C4-2B (cell line): ENCODE data around the gene ANKRD63.

Source experiments
- H3K27ac ChIP-seq: fragments of 450-650 bp; 2 replicates; pipeline ENCODE4 v1.5.1; 2017
- CTCF ChIP-seq: fragments of 450-650 bp; conservative IDR thresholded peaks from 2 replicates; pipeline ENCODE4 v1.5.1; 2017; ENCODE audit warnings: mild to moderate bottlenecking
- ZFX ChIP-seq: fragments of 450-650 bp; IDR thresholded peaks from 2 replicates; pipeline ENCODE4 v1.6.1; 2017

Gene ANKRD63

DNA sequence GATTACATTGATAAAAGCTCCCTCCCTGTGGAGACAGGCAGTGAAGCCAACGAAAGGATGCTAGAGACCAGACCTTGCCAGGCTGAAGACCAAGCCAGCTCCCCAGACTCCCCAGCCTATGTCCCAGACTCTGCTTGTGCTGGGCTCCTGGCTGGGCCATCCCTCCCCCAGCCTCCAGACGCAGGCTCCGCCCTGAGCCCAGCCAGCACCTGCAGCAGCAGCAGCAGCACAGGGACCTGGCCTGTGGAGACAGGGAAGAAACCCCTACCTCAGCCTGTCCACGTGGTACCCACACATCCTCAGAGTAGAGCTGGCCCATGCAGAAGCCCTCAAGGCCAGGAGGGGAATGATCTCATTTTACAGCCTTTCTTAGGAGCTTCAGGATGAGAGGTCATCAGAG, 13.3 kb downstream of the ANKRD63 start:
- no peak overlapping the region for H3K27ac ChIP-seq
- TF ChIP-seq CTCF = no peak
- TF ChIP-seq ZFX = no peak

DNA sequence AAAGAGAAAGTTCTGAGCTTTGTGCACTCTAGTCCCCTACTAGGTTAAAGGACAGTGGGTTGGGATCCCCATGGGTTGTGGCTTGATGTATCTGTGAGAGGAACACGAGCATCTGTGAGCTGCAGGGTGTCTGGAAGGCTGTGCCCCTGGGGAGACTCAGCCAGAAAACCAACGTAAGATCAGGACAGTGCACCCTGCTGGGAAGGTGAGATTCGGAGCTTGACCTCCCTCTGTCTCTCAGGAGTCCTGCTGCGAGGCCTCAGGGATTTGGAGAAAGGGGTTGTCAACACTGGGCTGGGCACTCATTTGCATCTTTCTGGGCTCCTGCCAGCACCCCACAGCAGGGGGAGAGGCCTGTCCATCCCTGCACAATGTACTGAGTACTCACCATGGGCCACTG, 15.2 kb downstream of the ANKRD63 start:
- H3K27ac ChIP-seq = no peak overlapping the region
- TF ChIP-seq CTCF (no peak), ZFX (no peak)

DNA sequence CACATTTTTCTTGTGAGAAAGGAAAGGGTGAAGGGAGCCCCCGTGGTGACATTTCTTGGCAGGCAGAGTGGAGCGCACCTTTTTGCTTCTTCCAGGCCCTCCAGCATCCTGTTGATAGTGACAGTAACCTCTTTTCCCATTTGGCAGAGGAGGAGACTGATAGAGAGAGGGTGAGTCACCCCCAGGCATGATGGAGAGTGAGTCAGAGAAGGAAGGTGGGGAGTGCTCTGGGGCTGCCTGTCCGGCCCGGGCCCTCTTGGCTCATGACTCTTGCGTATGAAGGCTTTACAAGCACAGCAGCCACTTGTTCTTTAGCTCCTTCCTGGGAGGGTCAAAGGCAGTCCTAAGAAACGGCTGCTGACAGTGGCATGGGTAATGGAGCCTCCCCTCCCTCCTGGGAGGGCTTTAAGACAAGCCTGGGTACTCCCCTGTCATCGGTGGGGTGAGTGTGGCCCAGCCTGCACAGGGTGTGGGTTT, 16.0 kb downstream of the ANKRD63 start:
- no peak overlapping the region for H3K27ac ChIP-seq
- TF ChIP-seq ZFX = no peak
- TF ChIP-seq CTCF = no peak

GRCh38 chr15:40265875-40266274, 17.0 kb downstream of the ANKRD63 start:
- TF ChIP-seq ZFX (no peak), CTCF (no peak)
- no peak overlapping the region for H3K27ac ChIP-seq

DNA sequence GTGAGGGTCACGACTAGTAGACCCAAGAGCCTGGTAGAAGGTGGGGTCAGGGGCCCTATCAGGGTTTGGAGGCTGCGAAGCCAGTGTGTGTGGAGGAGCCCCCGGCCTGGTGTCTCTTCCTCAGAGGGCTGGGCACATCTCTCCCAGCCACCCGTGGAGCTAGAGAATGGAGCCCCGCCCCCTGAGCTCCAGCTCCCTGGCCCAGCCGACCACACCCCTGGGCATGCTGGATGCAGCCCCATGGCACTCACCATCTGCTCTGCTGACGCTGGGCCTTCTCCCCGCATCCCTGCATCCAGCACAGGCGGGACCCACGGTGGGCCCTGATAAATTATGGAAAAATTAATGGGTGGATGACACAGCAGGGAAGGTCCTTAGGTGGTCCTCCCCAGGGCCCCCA, 17.5 kb downstream of the ANKRD63 start:
- no peak overlapping the region for H3K27ac ChIP-seq

DNA sequence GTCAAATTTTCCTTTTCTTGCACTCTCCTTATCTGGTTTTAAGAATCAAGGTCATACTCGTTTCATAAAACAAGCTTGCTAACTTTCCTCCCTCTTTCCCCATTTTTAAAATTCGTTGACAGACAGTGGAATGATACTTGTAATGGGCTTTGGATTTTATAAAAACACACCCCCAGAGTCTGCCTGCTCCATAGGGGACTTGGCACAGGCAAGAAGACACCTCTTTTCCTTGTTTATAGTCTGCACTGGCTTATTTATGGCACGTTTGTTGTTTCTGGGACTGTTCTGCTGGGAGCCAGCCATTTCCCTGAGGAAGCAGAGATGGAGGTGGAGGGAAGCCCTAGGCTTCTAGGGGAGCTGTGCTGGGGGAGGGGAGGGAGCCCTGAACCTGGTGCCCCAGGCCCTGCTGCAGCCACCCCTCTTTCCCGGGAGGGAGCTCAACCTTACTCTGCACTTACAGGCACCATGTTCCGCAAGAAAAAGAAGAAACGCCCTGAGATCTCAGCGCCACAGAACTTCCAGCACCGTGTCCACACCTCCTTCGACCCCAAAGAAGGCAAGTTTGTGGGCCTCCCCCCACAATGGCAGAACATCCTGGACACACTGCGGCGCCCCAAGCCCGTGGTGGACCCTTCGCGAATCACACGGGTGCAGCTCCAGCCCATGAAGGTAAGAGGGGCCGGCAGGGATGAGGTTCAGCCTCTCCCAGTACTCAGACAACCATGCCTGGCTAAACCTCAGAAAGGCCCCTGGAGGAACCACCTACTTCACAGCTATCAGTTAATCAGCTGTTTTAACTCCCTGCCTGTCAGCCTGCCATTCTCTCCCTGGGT, 18.3 kb downstream of the ANKRD63 start:
- no peak overlapping the region for H3K27ac ChIP-seq
- no peak for TF ChIP-seq ZFX

More for the DNA sequence above, 17.5 kb downstream of the ANKRD63 start:
- TF ChIP-seq CTCF = no peak
- no peak for TF ChIP-seq ZFX

- no peak overlapping the region for H3K27ac ChIP-seq
- no peak for TF ChIP-seq ZFX
- no peak for TF ChIP-seq CTCF
Observed at GRCh38 chr15:40263024-40263754, 19.7 kb downstream of the ANKRD63 start.
